HG03175 (cell line): ENCODE measurements around the gene HS3ST4.
A peak's percentile ranks its signal among the peaks of the same experiment; 100 is the strongest.

Source experiments
- ATAC-seq: cut with Tn5 transposase; IDR thresholded peaks from one replicate; pipeline ENCODE4 v1.9.1; 2021; ENCODE audit warnings: mild to moderate bottlenecking, moderate library complexity; ENCODE audit not compliant: unreplicated experiment

HS3ST4 gene

DNA sequence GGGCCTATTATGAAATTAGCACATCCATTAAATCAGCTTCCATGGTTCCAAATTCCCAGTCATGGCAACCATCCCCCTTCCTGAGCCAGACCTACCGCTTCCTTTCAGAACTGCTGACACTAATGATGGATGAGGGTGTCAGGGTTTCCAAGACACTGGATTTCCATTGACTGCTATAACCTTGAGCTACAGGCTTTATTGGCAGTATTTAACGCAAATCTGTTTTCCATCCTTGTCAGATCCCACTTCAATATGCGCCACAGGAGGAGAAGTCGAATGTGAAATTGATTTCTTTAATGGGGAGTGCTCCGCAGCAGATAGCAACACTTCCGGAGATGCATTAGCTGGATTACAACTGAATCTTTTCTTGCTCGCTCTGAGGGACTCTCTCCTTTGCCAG, 197.1 kb downstream of the HS3ST4 start:
- no peak for ATAC-seq

DNA sequence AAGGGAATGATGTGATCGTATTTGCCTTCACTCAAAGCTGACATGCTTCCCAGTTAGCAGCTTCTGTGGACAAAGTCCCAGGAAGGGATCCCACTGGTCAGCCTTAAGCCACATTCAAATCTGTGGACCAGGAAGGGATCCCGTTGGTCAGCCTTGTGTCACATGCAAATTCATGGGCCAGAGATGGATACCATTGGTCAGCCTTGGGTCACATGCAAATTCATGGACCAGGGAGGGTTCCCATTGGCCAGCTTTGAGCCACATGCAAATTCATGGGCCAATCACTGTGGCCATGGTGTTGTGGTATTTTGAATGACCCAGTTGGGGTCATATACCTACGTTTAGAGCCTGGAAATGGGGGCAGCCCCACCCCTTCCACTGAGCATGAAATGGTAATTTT, 201.6 kb downstream of the HS3ST4 start:
- ATAC-seq: no peak

DNA sequence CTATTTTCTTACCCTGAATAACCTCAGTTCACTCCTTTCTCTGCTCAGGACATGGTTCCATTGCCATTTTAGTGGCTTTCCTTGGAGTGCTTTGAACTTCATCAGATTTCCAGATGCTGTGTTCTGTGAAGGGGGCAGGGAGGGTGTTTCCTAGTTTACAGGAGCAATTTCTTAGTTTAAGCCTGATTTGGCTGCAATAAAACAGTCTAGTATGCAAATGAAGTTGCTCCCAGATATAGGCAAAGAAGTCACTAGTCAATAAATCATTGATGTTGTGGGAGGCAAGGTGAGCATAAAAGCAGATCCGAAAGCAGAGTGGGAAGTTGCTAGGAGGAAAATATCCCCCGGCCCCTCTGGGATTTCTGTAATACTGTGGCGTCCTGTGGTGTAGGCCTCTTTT, 202.3 kb downstream of the HS3ST4 start:
- no peak for ATAC-seq

DNA sequence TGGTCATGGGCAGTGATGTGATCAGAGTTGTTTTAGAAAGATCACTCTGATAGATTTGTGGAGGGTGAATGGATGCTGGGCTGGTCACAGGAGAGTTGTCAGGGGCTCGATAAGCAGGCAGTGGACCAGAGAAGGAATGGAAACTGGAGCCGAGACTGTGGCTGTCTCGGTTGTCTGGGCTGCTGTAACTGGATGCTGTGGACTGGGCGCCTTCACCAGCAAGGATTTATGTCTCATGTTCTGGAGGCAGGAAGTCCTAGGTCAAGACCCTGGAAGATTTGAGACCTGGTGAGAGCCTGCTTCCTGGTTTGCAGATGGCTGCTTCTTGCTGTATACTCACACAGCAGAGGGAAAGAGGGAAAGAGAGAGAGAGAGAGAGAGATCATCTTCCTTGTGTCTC, 203.6 kb downstream of the HS3ST4 start:
- ATAC-seq: no peak

DNA sequence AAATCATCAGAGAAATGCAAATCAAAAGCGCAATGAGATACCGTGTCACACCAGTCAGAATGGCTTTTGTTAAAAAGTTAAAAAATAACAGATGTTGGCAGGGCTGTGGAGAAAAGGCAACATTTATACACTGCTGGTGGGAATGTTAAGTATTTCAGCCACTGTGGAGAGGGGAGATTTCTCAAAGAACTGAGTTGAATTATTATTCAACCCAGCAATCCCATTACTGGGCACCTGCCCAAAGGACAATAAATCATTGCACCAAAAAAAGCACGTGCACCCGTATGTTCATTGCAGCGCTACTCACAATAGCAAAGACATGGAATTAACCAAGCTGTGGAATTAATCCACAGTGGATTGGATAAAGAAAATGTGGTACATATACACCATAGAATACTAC, 204.7 kb downstream of the HS3ST4 start:
- no peak for ATAC-seq

DNA sequence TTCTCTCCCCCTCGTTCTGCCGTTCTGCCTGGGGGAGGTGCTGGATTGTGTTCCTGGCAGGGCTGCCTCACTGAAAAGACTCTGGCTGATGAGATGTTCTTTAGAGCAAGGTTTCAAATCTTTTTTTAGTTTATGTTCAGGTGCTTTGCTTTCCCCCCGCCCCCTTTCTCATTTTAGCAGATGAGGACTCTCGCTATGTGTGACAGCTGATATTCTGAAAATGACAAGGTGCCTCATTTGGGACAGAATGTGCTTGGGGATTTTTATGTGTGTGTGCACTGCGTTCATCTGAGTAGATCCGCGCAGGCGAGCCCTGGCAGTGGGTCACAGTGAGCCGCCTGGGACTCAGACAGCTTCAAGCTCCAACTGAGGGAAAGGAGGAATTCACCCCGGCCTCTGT, 205.9 kb downstream of the HS3ST4 start:
- ATAC-seq: no peak

DNA sequence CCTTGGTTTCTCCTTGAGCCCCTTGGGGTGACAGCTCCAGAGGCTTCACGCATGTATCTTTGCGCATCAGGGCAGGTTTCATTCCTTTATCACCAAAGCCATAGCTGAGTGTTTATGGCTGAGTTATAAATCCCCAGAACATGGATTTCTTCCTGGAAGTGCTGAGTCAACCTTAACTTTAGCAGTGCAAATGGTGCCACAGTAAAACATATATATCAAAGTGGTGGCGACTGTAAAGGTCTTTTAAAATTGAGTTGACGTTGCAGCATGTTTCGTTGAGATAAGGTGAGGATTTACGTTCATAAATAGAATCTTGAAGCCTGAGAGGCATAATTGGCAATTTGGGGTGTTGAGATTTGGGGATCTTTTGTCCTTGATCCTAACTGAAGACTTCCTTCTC, 214.1 kb downstream of the HS3ST4 start:
- ATAC-seq: no peak

DNA sequence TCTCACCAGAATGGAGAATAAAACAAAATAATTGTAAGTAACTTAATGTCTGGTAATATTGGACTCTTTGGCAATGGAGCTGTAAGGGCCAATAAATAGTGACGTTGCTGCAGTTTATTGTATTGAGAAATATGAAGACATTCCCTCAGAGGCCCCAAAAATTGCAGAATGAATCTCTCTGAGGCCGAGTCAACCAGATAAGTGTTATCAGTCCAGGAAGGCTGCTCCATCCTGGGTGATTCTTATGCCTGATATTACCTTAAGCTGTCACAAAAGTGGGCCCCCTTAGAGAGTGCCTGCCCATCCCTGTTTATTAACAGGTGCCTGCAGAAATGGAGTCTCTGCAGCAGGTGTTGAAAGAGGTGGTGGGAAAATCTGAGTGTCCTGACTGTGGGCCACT, 219.2 kb downstream of the HS3ST4 start:
- ATAC-seq: no peak

DNA sequence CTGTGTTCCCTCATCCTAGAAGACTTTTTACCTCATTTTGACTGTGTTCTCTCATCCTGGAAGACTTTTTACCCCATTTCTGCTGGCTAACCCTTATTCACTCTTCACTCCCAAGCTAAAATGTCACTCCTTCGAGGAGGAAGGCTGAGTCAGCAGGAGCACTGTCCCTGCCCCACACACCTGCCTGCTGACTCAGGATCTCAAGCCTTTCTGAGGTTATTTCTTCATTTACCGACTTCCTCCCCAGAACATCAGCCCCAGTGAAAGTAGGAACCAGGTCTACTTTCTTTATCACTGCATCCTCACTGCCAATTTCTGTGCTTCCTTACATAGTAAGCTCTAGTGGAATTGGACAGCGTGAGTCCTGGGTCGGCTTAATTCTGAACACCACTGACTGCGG, 220.6 kb downstream of the HS3ST4 start:
- ATAC-seq: no peak

DNA sequence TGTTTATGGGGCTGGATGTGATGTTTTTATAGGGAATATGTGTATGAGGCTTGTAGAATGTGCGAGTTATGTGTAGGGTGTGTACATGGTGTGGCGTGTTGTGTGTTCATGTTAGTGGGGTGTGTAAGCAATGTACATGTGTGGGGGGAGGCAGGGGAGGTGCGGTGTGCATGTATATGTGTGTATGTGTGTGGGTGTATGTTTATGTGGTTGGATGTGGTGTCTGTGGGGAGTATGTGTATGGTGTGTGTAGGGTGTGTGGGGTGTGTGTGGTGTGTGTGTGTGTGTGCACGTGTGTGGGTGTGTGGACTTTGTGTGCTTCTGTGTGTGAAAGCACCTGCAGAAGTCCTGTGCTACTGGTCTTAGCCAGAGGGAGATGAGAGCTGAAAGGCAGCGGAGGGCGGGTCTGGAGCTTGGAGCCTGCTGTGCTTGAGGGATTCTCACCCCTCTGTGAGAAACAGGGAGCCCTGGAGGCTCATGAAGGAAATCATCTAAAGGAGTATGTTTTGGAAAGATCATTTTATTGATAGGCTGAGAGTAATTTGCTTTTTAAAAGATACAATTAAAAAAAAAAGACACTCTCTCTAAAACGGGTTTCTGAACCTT, 222.7 kb downstream of the HS3ST4 start:
- no peak for ATAC-seq

DNA sequence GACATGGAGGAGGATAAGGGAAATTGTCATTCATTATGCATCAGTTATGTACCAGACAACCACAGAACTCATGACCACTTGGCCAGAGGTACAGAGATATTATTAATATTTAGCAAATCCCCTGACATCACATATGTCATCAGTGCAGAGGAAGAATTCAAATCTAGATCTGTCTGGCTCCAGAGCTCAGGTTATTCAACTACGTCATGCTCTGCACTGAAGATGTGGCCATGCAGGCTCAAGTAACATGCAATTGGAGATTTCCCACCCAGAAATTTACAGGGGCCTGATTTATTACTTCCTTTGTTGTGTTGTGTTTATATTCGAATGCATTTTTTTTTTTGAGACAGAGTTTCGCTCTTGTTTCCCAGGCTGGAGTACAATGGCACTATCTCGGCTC, 224.3 kb downstream of the HS3ST4 start:
- ATAC-seq: no peak

DNA sequence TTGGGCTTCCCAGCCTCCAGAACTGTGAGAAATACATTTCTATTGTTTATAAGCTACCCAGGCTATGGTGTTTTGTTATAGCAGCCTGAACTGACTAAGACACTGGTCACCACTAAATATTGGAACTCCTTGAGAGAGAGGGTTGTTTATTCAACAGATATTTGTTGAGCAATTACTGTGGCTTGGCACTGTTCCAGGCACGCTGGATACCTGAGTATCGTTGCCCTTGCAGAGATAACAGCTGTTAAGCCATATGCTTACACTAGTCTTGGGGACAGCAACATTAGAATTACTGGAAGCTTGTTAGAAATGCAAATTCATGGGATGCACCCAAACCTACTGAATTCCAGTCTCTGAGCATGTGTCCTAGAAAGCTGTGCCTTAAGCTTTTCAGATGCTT, 230.7 kb downstream of the HS3ST4 start:
- ATAC-seq: no peak

DNA sequence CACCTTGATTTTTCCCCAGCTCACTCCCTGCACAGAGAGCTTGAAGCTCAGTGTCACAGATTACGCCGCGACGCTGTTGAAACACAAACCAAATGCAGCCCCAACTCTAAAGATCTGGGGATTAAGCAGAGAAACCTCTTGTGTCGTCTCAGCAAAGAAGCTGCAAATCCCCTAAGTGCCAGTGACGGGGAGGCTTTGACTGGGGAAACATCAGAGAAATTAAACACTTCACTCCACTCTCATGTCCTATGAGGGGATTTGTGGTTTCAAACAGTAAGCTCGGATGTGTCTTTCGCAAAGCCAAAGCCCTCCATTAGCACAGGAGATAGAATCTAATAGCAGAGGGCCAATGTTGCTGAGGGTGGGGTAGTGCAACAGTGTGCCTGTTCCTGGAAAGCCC, 233.7 kb downstream of the HS3ST4 start:
- ATAC-seq: no peak

DNA sequence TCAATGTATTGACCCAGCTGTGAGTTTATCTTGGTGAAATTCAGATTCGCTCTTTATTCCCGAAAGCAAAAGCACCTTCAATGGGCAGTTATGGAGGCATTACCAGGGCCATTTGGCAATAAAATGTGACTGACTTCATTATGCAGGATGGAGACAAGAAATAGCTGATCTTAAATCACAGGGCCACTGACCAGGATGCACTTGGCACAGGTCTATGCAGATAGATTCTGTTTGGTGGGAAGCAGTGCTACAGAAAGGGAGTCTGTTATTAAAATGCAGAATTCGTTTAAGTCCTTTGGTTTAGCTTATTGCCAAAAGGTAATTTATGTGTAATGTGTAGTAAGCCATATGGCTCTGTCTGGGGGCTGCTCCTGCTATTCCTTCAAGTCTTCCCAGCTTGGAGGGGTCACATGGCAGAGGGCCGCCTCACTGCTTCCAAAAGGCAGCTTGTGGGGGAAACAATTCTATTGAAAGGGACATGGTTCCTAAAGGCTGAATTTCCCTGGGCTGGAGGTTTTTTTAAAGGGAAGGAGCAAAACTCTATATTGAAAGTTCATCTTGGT, 239.8 kb downstream of the HS3ST4 start:
- ATAC-seq: no peak

DNA sequence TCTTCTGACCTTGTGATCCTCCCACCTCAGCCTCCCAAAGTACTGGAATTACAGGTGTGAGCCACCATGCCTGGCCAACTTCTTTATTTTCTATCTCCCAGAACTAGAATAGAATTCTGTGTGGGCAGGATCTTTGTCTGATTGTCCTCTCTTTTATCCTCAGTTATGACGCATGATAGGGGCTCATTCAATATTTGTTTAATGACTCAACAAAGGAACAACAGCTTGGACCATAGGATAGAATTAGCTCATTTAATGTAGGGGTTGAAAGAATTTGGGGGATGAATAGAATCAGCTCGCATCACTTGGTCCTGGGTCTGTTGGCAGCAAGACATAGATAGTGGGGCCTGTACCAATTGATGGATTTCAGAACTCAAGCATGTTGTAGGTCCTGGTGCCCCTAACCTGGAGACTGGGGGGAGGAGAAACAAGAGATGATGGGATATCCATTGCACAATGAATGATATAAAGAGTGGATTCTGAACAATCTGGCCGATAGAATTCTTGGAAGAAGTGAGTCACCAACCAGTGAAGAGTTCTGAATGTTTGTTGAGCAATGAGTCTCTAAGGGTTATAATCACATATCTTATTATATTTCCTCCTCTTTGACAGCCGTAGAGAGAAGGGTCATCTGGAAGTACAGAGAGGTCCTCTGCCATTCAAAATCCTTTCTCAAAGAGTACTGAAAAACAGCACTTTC, 250.2 kb downstream of the HS3ST4 start:
- ATAC-seq: no peak

DNA sequence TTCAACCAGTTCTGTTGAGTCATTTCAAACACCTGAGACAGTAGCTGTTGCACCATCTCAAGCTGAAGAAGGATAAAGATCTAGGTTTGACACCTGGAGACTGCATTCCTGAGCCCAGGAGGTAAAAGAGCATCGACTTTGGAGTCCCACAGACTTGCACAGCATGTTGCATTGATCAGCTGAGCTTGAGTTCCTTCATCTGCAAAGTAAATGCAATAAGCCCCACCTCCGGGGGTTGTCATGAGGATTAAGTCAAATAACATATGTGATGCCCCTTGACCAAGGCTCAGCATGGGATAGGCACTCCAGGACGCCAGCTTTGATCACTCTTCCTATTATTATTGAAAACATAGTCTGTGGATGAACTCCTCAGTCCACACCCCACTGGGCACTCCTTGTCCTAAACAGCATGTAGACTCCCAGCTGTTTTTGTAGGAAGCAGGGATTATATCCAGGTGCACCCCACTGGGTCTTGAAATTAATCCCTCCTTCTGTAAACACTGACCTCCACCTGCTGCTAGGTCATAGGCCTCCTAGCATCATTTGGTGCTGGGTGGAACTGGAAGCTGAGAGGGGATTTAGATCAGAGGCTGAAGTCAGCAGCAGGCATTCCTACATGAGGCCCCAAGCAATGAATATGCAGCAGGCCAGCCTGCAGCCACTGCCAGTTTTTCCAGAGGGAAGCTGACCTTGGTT, 259.0 kb downstream of the HS3ST4 start:
- ATAC-seq: no peak

DNA sequence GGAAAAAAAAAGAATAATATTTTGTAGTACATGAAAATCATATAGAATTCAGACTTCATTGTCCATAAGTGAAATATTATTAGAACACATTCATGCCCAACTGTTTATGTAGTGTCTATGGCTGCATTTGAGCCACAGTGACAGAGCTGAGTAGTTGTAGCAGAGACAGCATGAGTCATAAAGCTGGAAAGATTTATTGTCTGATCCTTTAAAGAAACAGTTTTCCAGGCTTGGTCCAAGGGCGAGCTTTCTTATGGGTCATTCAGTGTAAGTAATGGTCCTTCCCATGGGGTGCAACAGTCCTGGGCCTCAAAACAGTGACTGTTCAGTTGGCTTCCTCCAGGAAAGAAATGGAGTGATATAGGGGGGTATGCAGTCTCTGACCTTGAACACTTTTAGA, 260.2 kb downstream of the HS3ST4 start:
- ATAC-seq: no peak

DNA sequence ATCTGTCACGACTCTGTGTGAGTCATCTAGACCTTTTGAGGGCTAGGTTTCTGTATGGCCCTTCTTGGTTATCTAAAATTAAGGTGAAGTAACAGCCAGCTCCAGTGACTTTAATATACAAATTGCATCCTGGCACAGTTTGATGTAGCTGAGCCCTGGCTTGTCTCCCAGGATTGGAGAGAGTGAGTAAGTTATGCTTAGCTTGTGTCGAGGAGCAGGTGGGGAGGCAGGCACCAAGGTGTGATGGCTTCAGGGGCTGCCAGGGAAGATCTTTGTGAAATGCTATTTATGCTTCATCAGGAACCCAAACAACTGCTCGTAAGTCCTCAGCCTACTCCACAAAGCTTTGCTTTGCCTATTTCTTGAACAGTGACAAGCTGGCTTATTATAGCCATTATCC, 261.2 kb downstream of the HS3ST4 start:
- ATAC-seq: no peak

DNA sequence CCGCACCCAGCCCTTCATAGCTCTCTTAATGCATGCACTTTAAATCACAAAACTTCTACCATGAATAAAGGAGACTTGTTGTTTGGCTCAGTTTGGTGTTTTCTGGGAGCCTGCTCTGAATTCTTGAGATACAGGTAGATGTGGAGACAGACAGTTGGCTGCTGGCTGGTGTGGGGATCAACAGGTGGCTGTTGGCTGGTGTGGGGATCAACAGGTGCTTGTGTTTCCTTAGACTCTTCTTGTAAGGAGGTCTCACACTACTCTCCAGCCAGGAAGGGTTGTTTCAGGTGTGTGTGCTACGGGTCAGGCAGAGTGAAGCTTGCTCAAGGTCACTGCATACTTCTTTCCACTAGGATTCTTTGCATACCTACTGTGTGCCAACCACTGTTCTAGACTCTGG, 265.9 kb downstream of the HS3ST4 start:
- no peak for ATAC-seq

DNA sequence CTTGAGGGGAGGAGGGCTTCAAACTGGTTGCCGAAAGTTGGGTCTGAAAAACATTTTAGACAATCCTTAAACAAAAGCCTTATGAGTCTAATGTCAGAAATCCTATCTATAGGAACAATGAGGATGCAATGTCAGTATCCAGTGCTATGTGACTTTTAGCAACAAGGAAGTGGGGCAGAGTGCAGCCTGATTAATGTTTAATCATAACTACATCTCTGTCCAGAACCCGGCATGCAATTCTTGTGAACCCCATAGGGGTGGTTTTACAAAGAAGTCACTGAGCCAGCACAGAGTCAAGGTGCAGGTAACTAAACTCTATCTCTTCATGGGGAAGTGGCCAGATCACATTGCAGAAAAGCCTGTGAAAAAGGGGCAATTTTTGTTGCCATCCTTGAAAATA, 267.5 kb downstream of the HS3ST4 start:
- ATAC-seq: no peak

DNA sequence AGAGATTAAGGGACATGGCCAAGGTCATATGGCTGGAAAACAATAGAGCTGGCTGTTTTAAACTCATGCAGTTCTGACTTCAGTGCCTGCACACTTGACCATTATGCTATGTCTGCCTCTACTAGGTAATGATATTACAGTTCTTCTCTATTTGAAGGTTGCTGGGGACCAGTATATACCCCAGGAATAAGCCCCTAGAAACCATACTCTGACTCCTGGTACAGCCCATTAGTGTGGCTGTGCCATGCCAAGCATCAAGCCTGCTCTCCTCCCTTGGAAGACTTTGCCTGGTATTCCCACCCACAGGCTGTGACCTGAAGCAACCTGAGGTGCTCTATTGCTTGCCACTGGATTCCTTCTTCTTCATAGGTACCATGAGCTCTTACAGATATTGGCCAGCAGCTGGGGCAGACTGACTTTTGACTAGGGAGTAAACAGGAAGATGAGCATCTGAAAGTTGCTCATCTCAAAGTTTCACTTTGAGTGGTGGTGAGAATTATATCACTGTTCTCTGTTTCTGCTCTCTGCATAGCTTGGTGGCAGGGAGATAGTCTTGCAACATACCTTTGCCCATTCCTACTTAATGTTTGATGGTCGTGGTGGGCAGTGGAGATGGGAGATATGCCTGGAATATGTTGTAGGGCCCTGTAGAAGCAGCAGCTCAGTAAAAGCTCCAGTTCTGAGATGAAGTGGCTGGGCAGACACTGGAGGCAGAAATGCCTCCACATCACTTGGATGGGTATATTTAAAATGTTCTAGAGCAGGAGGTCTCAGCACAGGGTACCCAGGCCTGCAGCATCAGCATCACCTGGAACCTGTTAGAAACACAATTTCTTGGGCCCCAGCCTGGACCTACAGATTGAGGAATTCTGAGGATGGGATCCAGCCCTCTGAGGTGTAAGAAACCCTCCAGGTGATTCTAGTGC, 274.7 kb downstream of the HS3ST4 start:
- ATAC-seq: peak; percentile 88
